ENCODE data around the gene CEP44.
"Not testable (repeated sequence)": the region's sequence is repeated elsewhere in the genome, so short reads cannot be mapped to it uniquely, and the experiment has no call there.

CEP44 gene

DNA sequence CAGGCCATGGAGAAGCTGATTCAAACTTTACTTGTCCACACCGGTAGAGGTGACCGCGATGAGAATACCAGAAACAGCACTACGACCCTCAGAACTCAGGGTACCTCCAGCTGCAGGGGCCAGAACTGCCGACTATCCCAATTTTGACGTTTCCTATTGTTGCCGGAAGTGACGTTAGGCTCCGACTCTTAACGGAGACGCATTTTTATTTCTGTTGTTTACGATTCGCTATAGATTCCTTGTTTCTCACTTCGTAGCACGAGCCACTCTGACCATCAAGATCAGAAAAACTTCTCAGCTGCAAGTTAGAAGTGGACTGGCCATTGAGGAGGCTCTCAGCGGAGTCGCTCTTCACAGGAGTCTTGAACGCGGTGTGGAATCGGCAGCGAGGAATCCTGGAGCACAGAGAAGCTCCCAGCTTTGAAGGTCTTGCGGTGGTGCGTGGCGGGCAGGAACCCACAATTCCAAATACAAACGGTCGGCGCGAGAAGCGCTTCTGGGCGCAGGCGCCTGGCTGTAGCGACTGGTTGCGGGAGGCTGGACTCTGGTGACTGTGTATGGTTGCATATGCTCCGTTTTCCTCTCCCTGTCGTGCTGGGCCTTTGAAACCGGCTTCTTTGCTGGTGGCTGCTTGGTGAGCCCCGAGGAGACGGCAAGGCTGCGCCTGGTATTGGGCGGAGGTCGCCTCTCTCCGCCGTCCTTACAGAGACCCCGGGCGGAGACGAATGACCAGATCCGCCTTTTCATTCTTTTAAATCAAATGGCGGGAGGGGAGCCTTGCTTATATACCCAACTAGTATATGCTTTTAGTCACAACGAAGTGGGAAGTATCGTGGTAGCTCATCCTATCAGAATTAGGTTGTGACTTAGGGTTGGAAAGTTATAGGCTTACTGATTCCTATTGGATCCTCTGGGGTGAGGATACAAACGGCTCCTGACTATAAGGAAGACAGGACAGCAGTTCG, at the start of gene CEP44, which contains the start of gene FBXO8:
Gene CEP44, plus strand, starts transcription at position 405 of the 965 bp plus-strand sequence. CDS start 15,211 bp downstream, outside the sequence.
Gene FBXO8, minus strand, starts transcription at position 161 of the 965 bp plus-strand sequence. CDS start 20,575 bp downstream, outside the sequence.
- DNase-seq: peak; percentile 53

DNA sequence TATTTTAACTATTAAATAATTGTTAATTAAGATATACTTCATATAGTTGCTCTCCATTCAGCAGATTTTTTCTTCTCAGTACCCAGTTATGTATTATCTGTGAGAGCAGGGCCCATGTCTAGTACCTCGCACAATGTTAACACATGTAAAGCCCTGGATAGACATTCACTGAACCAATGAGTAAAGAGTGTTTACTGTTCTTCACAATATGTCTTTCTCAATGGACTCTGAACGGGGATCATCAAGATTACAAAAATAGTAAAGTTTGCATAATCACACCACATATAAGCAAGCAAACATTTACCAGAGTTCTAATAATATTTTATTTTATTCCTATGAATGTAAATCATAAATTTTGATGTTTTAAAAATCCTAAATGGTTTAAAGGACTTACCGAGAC, 47.4 kb upstream of the CEP44 start:
- DNase-seq: no peak

DNA sequence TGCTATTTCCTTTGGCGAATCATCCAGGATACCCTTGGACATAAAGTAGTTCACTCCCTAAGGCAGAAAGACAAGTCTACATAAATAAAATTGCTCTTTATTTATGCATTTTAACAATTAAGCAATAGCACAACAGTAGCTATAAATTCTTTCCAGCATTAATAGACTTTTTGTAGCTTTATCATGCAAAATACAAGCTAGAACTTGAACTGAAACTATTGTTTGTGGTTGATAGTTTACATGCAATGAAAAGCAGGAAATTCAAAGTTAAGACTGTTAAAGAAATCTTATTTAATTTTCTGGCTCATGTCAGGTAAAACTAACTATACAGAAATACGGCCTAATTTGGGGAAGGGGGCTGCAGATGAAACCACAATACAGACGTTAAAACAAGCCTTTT, 42.5 kb upstream of the CEP44 start:
- DNase-seq: no peak

DNA sequence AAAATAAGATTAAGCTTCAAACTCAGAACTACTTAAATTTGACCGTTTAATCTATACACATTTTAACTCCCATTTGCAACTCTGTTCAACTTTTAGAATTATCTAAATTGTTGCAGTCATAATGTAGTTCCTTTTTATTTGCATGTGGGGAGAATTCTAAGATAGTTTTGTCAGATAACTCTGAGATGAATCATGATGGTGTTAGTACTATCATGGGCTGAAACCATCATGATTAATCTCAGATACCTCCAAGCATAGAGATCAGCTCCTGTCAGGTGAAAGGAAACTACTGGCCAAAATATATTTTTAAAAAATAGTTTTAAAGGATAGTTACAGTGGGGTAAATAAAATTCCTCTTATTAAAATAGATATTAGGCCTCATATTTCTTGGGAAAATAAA, 39.3 kb upstream of the CEP44 start:
- DNase-seq: no peak

- DNase-seq: no peak
These were observed 38.0 kb upstream of the CEP44 start for GRCh38 chr4:174245714-174246113.

- DNase-seq: no peak
These were observed 35.3 kb upstream of the CEP44 start for GRCh38 chr4:174248407-174248806.

DNA sequence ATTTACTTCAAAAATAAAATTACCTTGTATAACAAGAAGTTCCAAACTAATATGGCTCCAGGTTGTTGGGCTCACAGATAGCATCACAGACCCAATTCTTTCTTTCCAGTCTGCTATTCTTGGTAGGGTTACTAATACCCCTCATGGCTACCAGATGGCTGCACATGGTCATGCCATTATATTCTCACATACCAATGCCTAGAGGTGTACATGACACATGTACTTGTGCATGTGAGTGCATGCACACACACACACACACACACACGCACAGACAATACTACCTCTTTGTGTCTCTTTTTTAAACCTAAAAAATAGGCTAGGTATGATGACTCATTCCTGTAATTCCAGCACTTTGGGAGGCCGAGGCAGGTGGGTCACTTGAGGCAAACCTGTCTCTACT, 31.3 kb upstream of the CEP44 start:
- no peak for DNase-seq

- no peak for DNase-seq
These were observed 29.1 kb upstream of the CEP44 start for GRCh38 chr4:174254613-174255012.

DNA sequence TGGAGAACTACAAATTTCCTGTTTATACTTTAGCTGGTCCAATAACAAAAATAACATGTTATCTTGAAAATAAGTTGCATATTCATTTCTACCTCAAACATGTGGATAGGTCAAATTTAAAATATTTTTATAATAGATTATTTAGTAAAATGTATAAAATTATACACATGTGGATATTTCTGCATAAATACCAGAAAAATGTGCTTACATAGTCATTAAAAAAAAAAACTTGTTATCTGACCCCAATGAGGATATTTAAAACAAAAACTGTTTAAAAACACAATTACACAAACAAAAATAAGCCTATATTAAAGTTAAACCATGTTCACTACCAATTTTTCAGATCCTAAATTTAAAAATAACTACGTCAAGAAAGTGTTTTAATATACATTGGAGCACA, 28.3 kb upstream of the CEP44 start:
- DNase-seq: no peak

DNA sequence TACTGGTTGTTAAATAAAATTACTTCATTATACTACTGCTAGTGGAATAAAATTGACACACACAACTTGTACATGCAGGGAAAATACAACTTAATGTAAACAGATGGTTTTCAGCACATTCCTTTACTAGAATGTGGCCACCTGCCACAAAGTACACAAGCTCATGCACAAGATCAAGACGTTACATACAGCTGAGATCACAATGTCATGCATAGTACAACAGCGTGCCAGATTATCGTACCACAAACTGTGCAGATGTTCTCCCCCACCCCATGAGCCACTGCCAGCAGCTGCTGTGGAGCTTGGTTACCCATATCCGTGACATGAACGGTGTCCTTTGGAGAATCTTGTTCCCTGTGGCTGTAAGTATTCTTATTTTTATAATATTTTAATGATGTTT, 27.9 kb upstream of the CEP44 start:
- peak; percentile 26 for DNase-seq

GRCh38 chr4:174256277-174256713, 27.4 kb upstream of the CEP44 start:
- DNase-seq: no peak

GRCh38 chr4:174259580-174259979, 24.1 kb upstream of the CEP44 start:
- no peak for DNase-seq

DNA sequence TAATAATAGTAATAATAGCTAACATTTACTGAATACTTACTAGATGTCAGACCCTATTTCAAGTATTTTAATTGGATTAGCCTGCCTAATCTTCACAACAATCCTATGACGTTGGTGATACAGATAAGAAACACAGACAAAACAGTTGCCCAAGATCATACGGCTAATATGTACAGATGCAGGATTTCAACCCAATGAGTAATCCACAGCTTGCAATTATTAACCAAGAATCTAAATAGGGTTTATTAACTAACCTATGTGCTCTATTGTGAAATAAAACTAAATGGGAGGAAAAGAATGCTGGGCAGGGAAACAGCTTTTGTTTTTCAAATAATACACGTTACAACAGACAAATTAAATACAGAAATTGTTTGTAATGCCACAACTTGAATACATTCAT, 23.6 kb upstream of the CEP44 start:
- DNase-seq: no peak

DNA sequence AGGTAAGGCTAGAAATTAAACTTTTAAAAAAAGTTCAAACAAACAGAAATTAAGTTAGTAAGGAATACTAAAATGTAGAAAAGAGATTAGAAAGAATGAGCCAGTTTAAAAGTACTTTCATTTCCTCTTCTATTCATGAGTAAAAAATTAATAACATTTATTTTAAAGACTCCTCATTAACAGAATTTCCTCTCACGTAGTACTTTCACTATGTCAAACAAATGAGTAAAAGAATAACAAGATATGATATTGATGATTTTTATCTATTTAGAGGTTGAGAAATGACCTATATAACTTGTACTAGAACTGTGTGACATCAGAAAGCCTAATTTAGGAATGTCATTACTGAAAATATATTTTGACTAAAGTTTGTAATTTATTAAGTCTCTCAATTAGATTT, 22.3 kb upstream of the CEP44 start:
- DNase-seq: not testable (repeated sequence)

- no peak for DNase-seq
These were observed 20.9 kb upstream of the CEP44 start for GRCh38 chr4:174262624-174263444.

DNA sequence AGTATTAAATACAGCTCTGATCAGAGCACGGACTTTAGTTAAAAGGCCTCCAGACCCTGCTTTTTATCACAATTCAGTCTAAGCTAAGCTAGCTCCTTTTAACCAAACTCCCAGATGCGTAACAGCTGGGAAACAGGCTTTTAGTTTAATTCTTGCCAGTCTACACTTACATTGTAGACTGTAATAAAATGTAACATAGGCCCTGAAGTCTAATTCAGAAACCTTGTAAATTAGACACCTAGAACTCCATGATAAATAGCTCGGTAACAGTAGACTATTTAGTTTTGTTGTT, 20.3 kb upstream of the CEP44 start:
- no peak for DNase-seq

GRCh38 chr4:174265916-174266315, 17.8 kb upstream of the CEP44 start:
- DNase-seq: peak; percentile 37

DNA sequence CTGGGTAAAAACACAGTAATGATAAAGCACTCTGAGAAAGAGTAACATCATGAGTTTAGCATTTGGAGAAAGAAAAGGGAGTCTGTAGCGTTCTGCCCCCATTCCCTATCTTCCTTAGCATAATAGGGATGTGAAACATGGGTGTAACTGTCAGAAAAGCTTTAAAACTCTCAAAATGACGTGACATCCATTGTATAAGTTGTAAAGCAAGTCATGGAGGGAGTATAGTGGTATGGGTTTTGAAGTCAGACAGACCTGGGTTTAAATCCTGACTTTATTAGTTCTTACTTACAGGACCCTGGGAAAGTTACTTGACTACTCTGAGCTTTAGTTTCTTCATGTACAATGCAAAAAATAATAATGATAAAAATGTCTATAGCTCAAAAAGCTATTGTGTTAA, 17.3 kb upstream of the CEP44 start:
- no peak for DNase-seq

- DNase-seq: peak; percentile 16
These were observed 9.8 kb upstream of the CEP44 start for GRCh38 chr4:174273930-174274329.

- no peak for DNase-seq
These were observed 9.3 kb upstream of the CEP44 start for GRCh38 chr4:174274436-174274835.

DNA sequence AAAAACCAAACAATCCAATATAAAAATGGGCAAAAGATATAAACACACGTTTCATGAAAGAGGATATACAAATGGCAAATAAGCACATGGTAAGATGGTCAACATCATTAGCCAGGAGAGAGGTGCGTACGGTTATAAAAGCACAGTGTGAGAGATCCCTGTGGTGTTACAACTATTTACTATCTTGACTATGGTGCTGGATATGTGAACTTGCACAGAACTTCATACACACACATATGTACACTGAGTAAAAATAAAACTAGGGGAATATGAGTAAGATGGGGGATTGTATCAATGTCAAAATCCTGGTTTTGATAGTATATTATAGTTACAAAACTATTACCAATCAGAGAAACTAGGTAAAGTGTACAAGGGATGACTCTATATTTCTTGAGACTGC, 8.6 kb upstream of the CEP44 start:
- no peak for DNase-seq

DNA sequence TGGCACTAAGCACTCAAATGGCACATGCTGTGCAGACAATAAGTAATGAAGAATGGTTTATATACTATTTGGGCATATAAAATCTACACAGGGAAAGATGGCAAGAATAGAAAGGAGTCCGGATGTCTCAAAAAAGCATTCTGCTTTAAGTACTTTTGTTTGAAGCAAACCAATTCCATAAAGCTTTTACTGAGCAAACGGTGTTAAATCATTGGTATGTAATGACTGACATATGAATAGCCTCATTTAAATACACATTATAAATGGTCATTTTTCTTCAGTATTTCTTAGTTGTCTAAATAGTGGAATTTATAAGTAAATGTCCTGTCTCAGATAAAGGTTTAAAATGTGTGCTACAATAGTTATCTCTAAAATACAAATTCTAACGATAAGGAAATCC, 6.3 kb upstream of the CEP44 start:
- DNase-seq: no peak

- no peak for DNase-seq
These were observed 5.2 kb upstream of the CEP44 start for GRCh38 chr4:174278467-174278866.

All from NCI-H1694 (cell line).